Choroid plexus epithelial cell (primary cell): Measurements from ENCODE around the gene AP2A2.

ENCODE experiments used
- DNase-seq: peaks from one replicate; pipeline ENCODE4 v3.0.0-alpha.2; 2010; ENCODE audit warnings: low read depth
- H3K4me3 ChIP-seq: 2 replicates; pipeline ENCODE4 v1.5.1; 2011; ENCODE audit warnings: low read depth, mild to moderate bottlenecking, control low read depth, low read length, moderate library complexity
- TF ChIP-seq, protein P1 (sequence below): conservative IDR thresholded peaks from 2 replicates; pipeline ENCODE4 v1.5.1; 2011; ENCODE audit warnings: low read depth, mild to moderate bottlenecking, control low read depth, inconsistent platforms, low read length, moderate library complexity

Gene AP2A2

DNA sequence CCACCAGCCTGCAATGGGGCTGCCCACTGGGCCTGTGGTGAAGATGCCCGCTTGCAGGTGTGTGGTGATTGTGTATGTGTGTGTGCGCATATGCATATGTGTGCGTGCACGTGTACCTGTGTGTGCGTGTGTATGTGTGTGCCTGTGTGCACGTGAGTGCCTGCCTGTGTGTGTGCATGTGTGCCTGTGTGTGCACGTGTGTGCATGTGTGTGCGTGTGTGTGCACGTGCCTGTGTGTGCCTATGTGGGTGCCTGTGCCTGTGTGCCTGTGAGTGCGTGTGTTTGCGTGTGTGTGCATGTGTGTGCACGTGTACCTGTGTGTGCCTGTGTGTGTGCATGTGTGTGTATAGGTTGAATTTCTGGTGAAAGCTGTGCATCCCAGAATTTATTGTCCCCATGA is 113.3 kb downstream of the AP2A2 start:
- no peak overlapping the region for H3K4me3 ChIP-seq
- TF ChIP-seq, protein P1, sequence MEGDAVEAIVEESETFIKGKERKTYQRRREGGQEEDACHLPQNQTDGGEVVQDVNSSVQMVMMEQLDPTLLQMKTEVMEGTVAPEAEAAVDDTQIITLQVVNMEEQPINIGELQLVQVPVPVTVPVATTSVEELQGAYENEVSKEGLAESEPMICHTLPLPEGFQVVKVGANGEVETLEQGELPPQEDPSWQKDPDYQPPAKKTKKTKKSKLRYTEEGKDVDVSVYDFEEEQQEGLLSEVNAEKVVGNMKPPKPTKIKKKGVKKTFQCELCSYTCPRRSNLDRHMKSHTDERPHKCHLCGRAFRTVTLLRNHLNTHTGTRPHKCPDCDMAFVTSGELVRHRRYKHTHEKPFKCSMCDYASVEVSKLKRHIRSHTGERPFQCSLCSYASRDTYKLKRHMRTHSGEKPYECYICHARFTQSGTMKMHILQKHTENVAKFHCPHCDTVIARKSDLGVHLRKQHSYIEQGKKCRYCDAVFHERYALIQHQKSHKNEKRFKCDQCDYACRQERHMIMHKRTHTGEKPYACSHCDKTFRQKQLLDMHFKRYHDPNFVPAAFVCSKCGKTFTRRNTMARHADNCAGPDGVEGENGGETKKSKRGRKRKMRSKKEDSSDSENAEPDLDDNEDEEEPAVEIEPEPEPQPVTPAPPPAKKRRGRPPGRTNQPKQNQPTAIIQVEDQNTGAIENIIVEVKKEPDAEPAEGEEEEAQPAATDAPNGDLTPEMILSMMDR = no peak
- DNase-seq = no peak

DNA sequence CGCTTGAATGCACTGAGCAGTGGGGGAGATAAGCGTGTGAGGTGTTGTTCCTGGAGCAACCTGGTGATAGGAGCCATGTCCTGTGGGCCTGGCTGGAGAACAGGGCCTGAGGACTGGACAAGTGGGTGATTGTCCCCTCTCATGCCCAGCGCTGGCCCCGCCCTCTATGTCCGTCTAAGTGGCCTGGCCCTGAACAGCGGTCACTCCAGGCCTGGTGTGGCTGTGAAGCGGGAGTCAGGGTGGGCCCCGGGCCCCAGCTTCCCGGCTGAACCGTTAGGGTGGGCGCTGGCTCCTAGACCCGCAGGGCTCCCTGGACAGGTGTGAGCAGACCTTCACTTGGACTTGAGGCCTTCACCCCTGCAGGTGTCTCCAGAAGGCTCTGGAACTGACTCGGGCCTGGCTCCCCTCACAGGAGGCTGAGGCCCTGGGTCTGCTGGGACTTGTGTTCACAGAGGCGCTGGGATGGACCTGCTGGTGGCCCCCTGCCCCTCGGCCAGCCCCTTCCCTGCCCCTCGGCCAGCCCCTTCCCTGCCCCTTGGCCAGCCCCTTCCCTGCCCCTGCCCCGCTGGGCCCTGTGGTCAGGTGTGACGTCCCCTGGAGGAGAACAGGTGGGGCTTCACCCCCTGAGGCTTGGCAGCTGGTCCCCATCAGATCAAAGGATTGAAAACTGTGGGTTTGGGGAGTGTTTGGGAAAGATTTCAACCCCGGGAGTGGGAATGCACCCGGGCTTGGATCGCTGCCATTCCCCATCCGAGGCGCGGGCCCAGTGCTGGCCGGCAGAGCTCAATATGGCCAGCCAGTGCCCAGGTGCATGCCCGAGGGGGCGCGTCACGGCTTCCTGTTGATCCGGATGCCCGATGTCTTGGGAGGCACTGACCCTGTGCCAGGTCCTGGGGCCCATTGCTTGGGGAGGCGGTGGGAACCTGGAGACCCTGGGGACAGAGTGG is 114.1 kb downstream of the AP2A2 start:
- DNase-seq = no peak
- H3K4me3 ChIP-seq = no peak overlapping the region
- TF ChIP-seq, protein P1 = no peak

DNA sequence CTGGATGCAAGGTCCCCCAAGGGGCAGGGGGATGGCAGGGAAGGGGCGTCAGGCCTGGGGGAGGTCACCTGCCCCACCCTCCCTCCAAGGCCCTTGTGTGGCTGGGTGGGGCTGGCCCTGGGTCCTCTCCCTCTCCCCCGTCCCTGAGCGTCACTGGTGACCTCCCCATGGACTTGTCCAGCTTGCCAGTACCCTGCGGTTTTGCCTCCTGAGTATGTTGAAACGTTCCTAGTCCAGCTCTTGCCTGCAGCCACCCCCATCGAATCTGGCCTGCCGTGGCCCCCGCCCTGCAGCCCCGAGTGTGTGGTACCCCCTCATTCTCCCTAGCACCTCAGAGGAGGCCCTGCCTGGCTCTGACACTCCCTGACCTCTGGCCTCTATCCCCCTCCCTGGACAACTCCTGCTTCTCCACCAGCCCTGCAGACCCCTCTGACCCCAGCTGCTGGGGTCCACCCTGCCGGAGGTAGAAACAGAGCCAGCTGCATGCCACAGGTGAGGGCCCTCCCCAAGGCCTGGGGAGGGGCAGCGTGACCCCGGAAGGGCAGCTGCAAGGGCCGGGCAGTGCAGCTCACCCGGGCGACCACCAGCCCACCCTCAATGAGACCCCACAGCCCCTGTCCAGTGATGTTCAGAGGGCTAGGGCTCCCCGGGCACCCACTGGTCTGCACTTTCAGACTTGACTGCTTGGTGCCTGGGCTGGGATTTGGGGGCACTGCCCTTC is 114.9 kb downstream of the AP2A2 start:
- H3K4me3 ChIP-seq = no peak overlapping the region
- TF ChIP-seq, protein P1 = no peak
- no peak for DNase-seq

DNA sequence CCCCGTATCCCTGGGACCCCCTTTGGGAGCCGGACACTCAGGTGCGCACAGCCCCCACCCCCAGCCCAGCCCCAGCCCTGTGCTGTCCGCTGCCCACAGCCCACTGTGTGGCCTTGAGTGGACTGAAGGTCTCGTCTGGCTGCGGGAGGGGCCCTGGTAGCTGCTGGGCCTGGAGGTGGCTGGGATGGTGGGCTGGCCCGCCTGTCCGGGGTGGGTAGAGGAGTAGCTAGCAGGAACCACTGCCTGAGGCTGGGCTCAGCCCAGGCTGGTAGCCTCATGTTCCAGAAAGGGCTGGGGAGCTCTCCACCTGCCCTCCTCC is 115.4 kb downstream of the AP2A2 start:
- TF ChIP-seq, protein P1 = no peak
- no peak for DNase-seq
- H3K4me3 ChIP-seq = no peak overlapping the region

DNA sequence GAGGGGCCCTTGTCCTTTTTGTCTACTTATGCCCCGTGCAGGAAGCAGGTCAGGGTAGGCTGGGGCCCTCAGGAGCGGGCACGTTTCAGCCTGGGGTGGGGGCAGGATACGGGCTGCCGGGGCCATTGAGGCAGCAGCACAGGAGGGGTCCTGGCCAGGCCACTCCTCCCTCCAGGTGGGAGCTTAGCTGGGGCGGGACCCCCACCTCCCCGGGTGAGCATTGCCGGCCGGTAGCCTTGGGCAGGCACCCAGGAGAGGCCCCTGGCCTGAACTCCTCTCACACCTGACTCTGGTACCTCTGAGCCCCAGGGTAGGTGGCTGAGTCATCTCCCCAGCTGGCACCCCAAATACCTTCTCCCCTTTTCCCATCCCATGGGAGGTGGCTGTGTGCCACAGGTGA is 115.8 kb downstream of the AP2A2 start:
- TF ChIP-seq, protein P1 = no peak
- H3K4me3 ChIP-seq = no peak overlapping the region
- DNase-seq = no peak

DNA sequence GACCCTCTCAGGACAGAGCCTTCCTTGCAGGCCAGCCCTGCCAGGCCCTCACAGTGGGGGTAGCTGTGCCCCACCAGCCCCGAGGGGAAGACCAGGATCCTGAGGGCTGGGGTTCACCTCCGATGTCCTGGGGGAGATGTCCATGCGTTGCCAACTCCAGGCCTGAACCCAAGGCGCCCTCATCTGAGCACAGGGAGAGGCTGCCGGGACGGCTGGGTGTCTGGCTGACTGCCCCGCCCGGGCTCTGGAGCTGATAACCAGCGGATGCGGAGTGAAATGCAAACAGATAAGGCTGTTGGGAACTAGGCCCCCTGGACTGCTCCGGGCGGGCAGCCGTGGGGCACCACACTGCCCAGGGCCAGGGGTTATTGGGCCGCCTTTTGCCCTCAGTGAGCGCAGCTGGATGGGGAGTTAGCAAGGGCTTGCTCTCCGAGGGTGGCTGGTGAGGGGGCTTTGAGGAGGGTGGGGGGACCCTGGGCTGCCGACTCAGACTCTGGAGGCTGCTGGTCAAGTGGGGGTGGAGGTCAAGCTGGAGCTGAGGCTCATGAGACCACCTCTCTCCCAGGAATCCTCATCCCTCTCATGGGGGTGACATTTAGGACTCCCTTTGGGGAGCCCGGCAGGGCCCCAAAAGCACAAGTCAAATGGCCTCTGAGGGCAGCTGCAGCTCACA is 116.4 kb downstream of the AP2A2 start:
- peak; percentile 24 for DNase-seq
- H3K4me3 ChIP-seq = no peak overlapping the region
- TF ChIP-seq, protein P1 = peak; percentile 13
